ENCODE measurements around the gene BTNL9. TPM values are rescaled to one million over a fixed set of nuclear protein-coding genes. Genes with fewer than 3 reads are reported as not detected.

BTNL9 gene
- total and polyA plus RNA-seq, 9 of the 15 experiments (the other 6 are each of a cell fraction or from before 2014, with no cell fraction given): 3.7 to 86.7 (median 29.4) TPM

DNA sequence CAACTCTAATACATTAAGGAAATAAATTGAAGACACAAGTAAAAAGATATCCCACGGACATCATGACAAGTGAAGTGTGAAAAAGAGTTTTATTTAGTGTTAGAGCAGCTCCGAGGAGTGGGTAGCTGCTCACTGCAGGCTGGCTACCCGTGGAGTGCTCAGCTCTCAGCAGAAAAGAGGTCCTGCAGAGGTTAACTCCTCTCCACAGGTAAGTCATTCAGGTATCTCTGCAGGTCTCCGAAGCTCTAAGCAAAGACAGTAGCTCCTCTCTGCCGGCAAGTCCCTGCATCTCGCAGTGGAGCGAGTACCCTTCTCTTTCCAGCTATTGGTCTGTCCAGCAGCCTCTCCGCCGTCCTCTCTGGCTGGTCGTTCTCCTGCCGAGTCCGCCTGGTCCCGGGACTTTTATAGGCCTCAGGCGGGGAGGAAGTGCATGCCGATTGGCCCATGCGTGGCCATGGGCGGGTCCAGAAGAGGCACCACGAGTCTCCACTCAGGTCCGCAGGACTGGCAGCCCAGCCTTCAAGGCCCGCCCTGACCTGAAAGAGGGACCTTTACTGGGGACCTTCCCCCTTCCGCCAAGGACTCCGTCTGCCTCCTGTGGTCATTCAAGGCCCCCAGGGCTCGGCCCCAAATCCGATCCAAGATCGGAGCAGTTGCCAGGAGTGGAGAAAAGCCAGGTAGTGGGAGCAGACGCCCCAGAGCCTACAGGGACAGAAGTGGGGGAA, 29.9 kb downstream of the BTNL9 start:
- Histone ChIP-seq H3K4me2 (ENCODE audit: insufficient read depth, low read length) (peak overlapping the region; percentile 53), H3K9me3 (replicated peaks; ENCODE audit: control insufficient read depth, insufficient read depth, low read depth, low read length) (peaks cover 3% of the 10 kb centered on the region; the same call in 1 of the 2 replicates), H3K79me2 (ENCODE audit: control insufficient read depth, insufficient read depth, low read length) (no peaks in the 10 kb centered on the region), H2AFZ (ENCODE audit: low read depth, low read length) (peak overlapping the region; percentile 21), H3K4me3 (no peak overlapping the region), H3K27me3 (ENCODE audit: control insufficient read depth in 2 of 2, insufficient read depth in 2 of 2, low read length in 2 of 2) (no peaks in the 10 kb centered on the region), H3K36me3 (ENCODE audit: control insufficient read depth, insufficient read depth, low read length) (no peaks in the 10 kb centered on the region), H3K4me1 (replicated peaks in 1 of 2; ENCODE audit: control insufficient read depth in 2 of 2, insufficient read depth in 2 of 2, low read length in 2 of 2) (peaks cover 0 to 11% of the 10 kb centered on the region in 2 experiments; a peak in 2 of 5 replicates), H3K27ac (ENCODE audit: extremely low read depth, low read depth, low read length) (no peak overlapping the region), H4K20me1 (replicated peaks; ENCODE audit: control insufficient read depth, insufficient read depth, low read length) (no peaks in the 10 kb centered on the region), H3K9me1 (ENCODE audit: control insufficient read depth, insufficient read depth, low read length) (no peaks in the 10 kb centered on the region), H3K9ac (ENCODE audit: insufficient read depth in 1 of 2, low read depth in 2 of 2, low read length in 2 of 2) (peak overlapping the region in 1 of 2 experiments; percentile 41; a peak in 1 of 4 replicates)
- peak in 3 of 4 experiments; percentile 24 to 58 (median 54) for DNase-seq (ENCODE audit: extremely low read depth in 1 of 4, low spot score in 3 of 4)
- FAIRE-seq: no peak
- CTCF ChIA-PET (ENCODE audit: low intra/inter-chr PET ratio): no interaction called here
- TSS peak; percentile 76 for BruUV-seq (replicated peaks)
- POLR2A ChIA-PET: interaction anchor here (0.6 to 1.0 kb wide), 2 partner anchors 15 to 22 kb away, joined by 3 to 4 read pairs; no protein-coding TSS in a partner anchor
- in situ Hi-C loops (cut with MboI): no loop called here
- ATAC-seq: peak; percentile 90
- intact Hi-C loops (cut with micrococcal nuclease): no loop called here
- 28% methylated on average over 25 of the region's 26 CpGs for WGBS (ENCODE audit: insufficient coverage, low coverage, missing lambda C conversion rate)
- no peak for TF ChIP-seq RBM14 (IDR thresholded peaks at IDR 0.05; ENCODE audit: borderline replicate concordance, insufficient read depth, low read depth, low read length)
- TF ChIP-seq POLR2B (IDR thresholded peaks at IDR 0.05; ENCODE audit: low read depth, partially characterized antibody): peak; percentile 23
- TF ChIP-seq SAFB (IDR thresholded peaks at IDR 0.05; ENCODE audit: borderline replicate concordance, low read depth, low read length): no peak
- TF ChIP-seq CTBP1 (IDR thresholded peaks at IDR 0.05; ENCODE audit: borderline replicate concordance): peak; percentile 29; the same call in 1 of the 2 replicates
- peak; percentile 76 for TF ChIP-seq TBP (optimal IDR thresholded peaks at IDR 0.05; ENCODE audit: low read depth, low read length)
- no peak for TF ChIP-seq ZNF518B (CRISPR knock-in tag; IDR thresholded peaks at IDR 0.05)
- TF ChIP-seq CGGBP1 (CRISPR knock-in tag; IDR thresholded peaks at IDR 0.05): no peak
- TF ChIP-seq MTA3 (IDR thresholded peaks at IDR 0.05; ENCODE audit: borderline replicate concordance): peak; percentile 85; the same call in 1 of the 2 replicates
- TF ChIP-seq TAF9B (IDR thresholded peaks at IDR 0.05; ENCODE audit: partially characterized antibody): no peak
- no peak for TF ChIP-seq BHLHE40 (IDR thresholded peaks at IDR 0.05; ENCODE audit: low read length)
- no peak for TF ChIP-seq ZBTB12 (CRISPR knock-in tag; IDR thresholded peaks at IDR 0.05)
- no peak for TF ChIP-seq JUNB (CRISPR knock-in tag; conservative IDR thresholded peaks at IDR 0.05)
- TF ChIP-seq KHSRP (IDR thresholded peaks at IDR 0.05): no peak
- TF ChIP-seq E4F1 (CRISPR knock-in tag; IDR thresholded peaks at IDR 0.05; ENCODE audit: borderline replicate concordance): no peak
- TF ChIP-seq L3MBTL2 (IDR thresholded peaks at IDR 0.05): peak; percentile 18; the same call in 1 of the 2 replicates
